IPS DF 6.9 (cell line): Measurements from ENCODE around the gene ASB3.
"Not testable (repeated sequence)": the region's sequence is repeated elsewhere in the genome, so short reads cannot be mapped to it uniquely, and the experiment has no call there.

ENCODE experiments used
- DNase-seq: peaks from one replicate; pipeline ENCODE4 v3.0.0-alpha.2; 2013; ENCODE audit warnings: low read depth, low spot score
- H3K27ac ChIP-seq: one replicate; pipeline ENCODE4 v1.5.1; 2013; ENCODE audit warnings: low read length, control low read depth
- H3K27me3 ChIP-seq: 2 replicates; pipeline ENCODE4 v1.6.1; 2013; ENCODE audit warnings: mild to moderate bottlenecking, low read length; ENCODE audit not compliant: control insufficient read depth, insufficient read depth
- H3K36me3 ChIP-seq: 2 replicates; pipeline ENCODE4 v1.6.1; 2013; ENCODE audit warnings: low read length; ENCODE audit not compliant: control insufficient read depth, insufficient read depth
- H3K4me1 ChIP-seq: 2 replicates; pipeline ENCODE4 v1.6.1; 2013; ENCODE audit warnings: low read length; ENCODE audit not compliant: control insufficient read depth, insufficient read depth
- H3K4me3 ChIP-seq: 2 replicates; pipeline ENCODE4 v1.5.1; 2013; ENCODE audit warnings: mild to moderate bottlenecking, low read length
- H3K9me3 ChIP-seq: 2 replicates; pipeline ENCODE4 v1.6.1; 2013; ENCODE audit warnings: low read length, inconsistent platforms; ENCODE audit not compliant: control insufficient read depth, insufficient read depth
- WGBS: extraction: QIAGEN DNeasy Blood & Tissue Kit; methylation state at CpG from one replicate; pipeline ENCODE4 v1.1.7; 2013; ENCODE audit warnings: mixed read lengths, missing lambda C conversion rate; ENCODE audit not compliant: insufficient read length, insufficient coverage; 5-methylcytosine and 5-hydroxymethylcytosine counted together

Gene ASB3

DNA sequence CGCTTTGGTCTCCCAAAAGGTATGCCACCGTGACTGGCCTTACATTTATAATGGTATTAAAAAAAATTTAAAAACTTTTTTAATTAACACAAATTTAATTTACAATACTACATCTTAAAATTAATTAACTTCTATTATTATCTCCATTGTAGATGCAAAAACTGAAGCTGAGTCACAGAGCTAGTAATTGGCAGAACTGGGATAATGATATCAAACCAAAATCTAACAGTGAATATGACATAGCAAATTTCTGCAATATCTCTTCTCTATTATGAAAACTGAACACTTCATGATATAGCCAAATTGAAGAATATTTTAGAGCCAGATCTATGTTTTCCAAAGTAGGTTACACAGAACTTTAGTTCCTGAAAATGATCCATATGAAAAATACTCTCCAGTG, 85.5 kb downstream of the ASB3 start:
- H3K4me3 ChIP-seq, result no peak overlapping the region
- H3K27me3 ChIP-seq, result no peaks in the 10 kb centered on the region
- no peaks in the 10 kb centered on the region for H3K9me3 ChIP-seq
- no peak for DNase-seq
- H3K36me3 ChIP-seq, result no peaks in the 10 kb centered on the region
- H3K4me1 ChIP-seq, result no peaks in the 10 kb centered on the region
- no peak overlapping the region for H3K27ac ChIP-seq
- WGBS, result no CpG with 5 or more reads among the region's 2 CpGs

GRCh38 chr2:53697686-53698085, 89.1 kb downstream of the ASB3 start:
- WGBS, result no CpG with 5 or more reads among the region's 1 CpG
- DNase-seq, result no peak
- no peak overlapping the region for H3K4me3 ChIP-seq
- H3K4me1 ChIP-seq, result no peaks in the 10 kb centered on the region
- H3K9me3 ChIP-seq, result no peaks in the 10 kb centered on the region
- no peak overlapping the region for H3K27ac ChIP-seq
- H3K36me3 ChIP-seq, result no peaks in the 10 kb centered on the region
- no peaks in the 10 kb centered on the region for H3K27me3 ChIP-seq

DNA sequence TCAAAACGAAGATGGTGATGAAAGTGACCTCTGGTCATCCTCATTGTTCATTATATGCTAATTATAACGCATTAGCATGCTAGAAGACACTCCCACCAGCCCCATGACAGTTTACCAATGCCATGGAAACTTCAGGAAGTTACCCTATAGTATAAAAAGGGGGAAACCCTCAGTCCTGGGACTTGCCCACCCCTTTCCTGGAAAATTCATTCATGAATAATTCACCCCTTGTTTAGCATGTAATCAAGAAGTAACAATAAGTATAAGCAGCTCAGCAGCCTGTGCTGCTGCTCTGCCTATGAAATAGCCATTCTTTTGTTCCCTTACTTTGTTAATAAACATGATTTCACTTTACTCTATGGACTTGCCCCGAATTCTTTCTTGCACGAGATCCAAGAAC, 89.7 kb downstream of the ASB3 start:
- H3K27ac ChIP-seq, result no peak overlapping the region
- H3K4me1 ChIP-seq, result no peaks in the 10 kb centered on the region
- no peak overlapping the region for H3K4me3 ChIP-seq
- H3K9me3 ChIP-seq, result no peaks in the 10 kb centered on the region
- H3K36me3 ChIP-seq, result no peaks in the 10 kb centered on the region
- no peak for DNase-seq
- H3K27me3 ChIP-seq, result no peaks in the 10 kb centered on the region
- no CpG with 5 or more reads among the region's 4 CpGs for WGBS

DNA sequence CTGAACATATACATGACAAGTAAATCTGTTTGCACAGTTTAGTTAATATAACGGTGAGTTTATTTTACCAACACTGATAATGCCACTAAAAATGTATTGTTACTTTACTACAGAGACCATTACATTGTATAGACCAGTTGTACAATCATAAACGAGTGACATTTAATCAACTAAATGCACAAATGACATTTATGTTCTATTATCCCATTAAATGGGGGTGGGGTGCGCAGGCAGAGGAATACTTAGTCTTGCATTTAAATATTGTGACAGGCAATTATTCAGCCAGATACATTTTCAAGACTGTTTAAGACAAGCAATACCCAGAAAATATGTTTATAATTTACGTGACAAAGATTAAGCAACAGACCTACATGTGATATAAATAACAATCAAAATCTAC, 91.2 kb downstream of the ASB3 start:
- no peaks in the 10 kb centered on the region for H3K9me3 ChIP-seq
- WGBS, result no CpG with 5 or more reads among the region's 4 CpGs
- no peak overlapping the region for H3K4me3 ChIP-seq
- H3K36me3 ChIP-seq, result no peaks in the 10 kb centered on the region
- no peaks in the 10 kb centered on the region for H3K4me1 ChIP-seq
- H3K27ac ChIP-seq, result no peak overlapping the region
- DNase-seq, result no peak
- no peaks in the 10 kb centered on the region for H3K27me3 ChIP-seq

DNA sequence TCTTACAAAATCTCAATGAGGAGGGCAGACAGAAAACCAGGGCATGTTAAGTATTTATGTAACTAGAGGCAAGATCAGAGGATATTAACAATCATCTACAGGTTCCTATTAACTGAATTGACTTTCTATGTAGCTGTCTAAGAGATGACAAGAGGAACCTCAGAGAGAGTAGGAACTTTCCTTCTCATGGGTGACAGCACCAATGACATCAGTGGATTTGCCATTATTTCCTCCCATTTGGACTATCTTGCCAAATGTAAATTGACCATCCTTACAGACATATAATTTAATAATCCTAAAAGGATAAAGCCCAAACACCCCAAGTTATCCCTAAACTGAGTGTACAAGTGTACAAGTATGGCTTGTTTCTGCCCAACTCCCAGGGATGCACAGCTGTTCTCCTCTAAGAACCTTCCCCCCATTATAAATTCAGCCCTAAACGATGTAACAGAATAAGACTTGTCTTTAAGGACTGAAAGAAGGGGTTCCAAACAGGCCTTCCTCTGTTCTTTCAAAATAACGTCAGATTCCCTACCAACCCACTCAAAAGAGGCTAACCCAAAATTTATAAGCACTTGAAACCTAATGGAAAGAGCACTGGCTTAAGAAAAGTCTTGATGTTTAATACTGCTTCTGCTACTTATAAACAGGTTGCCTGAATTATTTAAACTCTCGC, 92.5 kb downstream of the ASB3 start:
- Histone ChIP-seq H3K27ac (no peak overlapping the region), H3K4me3 (no peak overlapping the region), H3K9me3 (no peaks in the 10 kb centered on the region), H3K27me3 (no peaks in the 10 kb centered on the region), H3K36me3 (no peaks in the 10 kb centered on the region), H3K4me1 (no peaks in the 10 kb centered on the region)
- no peak for DNase-seq
- WGBS, result no CpG with 5 or more reads among the region's 3 CpGs

DNA sequence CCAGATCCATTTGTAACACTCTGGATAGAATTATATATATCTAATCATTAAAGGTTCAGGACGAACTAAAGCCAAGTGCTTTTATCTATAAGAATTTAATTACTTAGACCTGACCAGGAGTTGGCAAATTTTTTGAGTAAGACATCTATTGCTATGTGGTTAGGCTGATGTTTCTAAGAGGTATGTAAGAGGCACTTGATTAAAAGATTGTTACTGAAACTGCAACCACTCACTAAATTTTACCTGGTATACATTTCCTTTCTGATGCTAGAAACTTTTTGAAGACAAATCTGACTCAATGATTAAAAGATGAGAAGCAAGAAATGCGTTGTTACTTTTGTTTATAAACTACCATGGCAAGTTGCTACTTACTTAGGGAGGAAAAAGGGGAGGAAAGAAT, 95.9 kb downstream of the ASB3 start:
- H3K4me3 ChIP-seq, result no peak overlapping the region
- no peaks in the 10 kb centered on the region for H3K4me1 ChIP-seq
- WGBS, result no CpG with 5 or more reads among the region's 2 CpGs
- DNase-seq, result no peak
- no peak overlapping the region for H3K27ac ChIP-seq
- no peaks in the 10 kb centered on the region for H3K27me3 ChIP-seq
- no peaks in the 10 kb centered on the region for H3K36me3 ChIP-seq
- no peaks in the 10 kb centered on the region for H3K9me3 ChIP-seq

DNA sequence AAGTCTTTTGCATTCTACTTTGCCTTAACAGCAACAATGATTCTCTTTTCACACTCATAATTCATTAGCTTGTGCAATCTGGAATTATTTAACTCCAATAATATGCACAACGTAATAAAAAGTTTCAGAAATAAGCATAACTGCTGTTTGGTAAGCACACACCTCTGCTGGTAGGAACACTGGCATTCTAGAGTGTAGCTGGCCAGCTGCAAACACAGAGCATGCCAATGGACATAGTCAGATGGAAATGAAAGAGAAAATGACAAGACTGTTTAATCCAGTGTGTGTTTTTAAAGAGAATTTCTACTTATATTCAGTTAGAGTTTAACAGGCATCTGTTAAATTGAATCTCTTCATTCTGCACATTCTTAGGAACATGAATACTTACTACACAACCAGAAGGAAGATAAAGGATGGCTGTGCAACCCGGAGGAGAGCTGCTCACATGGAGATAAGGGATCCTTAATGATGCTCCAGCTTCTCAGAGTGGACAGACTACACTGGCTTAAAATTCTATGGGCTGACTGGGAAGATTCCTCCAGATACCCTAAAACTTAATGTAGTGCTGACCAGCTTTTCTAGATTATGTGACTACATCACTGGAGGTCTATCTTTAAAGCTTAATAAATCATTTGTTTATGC, 113.8 kb downstream of the ASB3 start:
- H3K4me3 ChIP-seq, result no peak overlapping the region
- H3K9me3 ChIP-seq, result no peaks in the 10 kb centered on the region
- DNase-seq, result no peak
- H3K36me3 ChIP-seq, result no peaks in the 10 kb centered on the region
- no peaks in the 10 kb centered on the region for H3K4me1 ChIP-seq
- no CpG with 5 or more reads among the region's 2 CpGs for WGBS
- H3K27ac ChIP-seq, result no peak overlapping the region
- no peaks in the 10 kb centered on the region for H3K27me3 ChIP-seq

GRCh38 chr2:53670331-53670730, 116.4 kb downstream of the ASB3 start:
- Histone ChIP-seq H3K27ac (no peak overlapping the region), H3K4me3 (no peak overlapping the region), H3K4me1 (no peaks in the 10 kb centered on the region), H3K27me3 (no peaks in the 10 kb centered on the region), H3K9me3 (no peaks in the 10 kb centered on the region), H3K36me3 (no peaks in the 10 kb centered on the region)
- no peak for DNase-seq
- WGBS, result no CpG with 5 or more reads among the region's 6 CpGs

GRCh38 chr2:53668624-53669026, 118.1 kb downstream of the ASB3 start:
- Histone ChIP-seq H3K36me3 (no peaks in the 10 kb centered on the region), H3K27me3 (no peaks in the 10 kb centered on the region), H3K4me1 (no peaks in the 10 kb centered on the region), H3K9me3 (no peaks in the 10 kb centered on the region), H3K4me3 (no peak overlapping the region), H3K27ac (no peak overlapping the region)
- DNase-seq, result no peak
- WGBS, result no CpG with 5 or more reads among the region's 3 CpGs

- H3K4me1 ChIP-seq, H3K27me3 ChIP-seq, H3K36me3 ChIP-seq, H3K4me3 ChIP-seq, DNase-seq, H3K9me3 ChIP-seq, H3K27ac ChIP-seq: not testable (repeated sequence)
- no CpG with 5 or more reads among the region's 5 CpGs for WGBS
These were observed 119.6 kb downstream of the ASB3 start for GRCh38 chr2:53667130-53667529.

DNA sequence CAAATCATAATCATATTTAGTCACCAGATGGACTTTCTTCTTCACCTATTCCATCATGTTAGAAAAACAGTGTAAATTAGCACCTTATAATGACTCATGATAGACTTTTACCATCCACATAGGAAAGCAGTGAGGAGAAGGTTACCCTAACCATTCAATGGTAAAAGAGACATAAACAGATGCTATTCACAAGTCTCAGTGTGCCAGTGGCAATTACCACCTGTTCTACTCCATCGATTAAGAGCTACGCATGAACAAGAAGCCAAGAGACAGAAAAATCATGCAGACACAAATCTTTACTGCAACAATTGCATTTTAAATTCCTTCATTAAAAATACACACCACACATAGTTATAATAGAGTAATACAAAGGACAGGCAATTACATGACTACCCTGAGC, 125.9 kb downstream of the ASB3 start:
- H3K9me3 ChIP-seq, result no peaks in the 10 kb centered on the region
- H3K27me3 ChIP-seq, result no peaks in the 10 kb centered on the region
- H3K4me1 ChIP-seq, result no peaks in the 10 kb centered on the region
- no peak overlapping the region for H3K4me3 ChIP-seq
- H3K27ac ChIP-seq, result no peak overlapping the region
- WGBS, result no CpG with 5 or more reads among the region's 2 CpGs
- H3K36me3 ChIP-seq, result no peaks in the 10 kb centered on the region
- no peak for DNase-seq
